ENCODE results near the gene EMC6.

- no peak for TF ChIP-seq CTCF (IDR thresholded peaks at IDR 0.05)
- no peak for TF ChIP-seq POLR2A (IDR thresholded peaks at IDR 0.05)
Observed at GRCh38 chr17:3645310-3645709, 23.3 kb upstream of the EMC6 start.
